Endodermal cell (in vitro differentiated cells): ENCODE results near the gene NKD2. TPM values are rescaled to one million over a fixed set of nuclear protein-coding genes. Genes with fewer than 3 reads are reported as not detected.

Experiments used
- DNase-seq: peaks from one replicate; pipeline ENCODE4 v3.0.0-alpha.2; 2017
- H3K27ac ChIP-seq: 2 replicates; pipeline ENCODE4 v1.5.1; 2013; ENCODE audit warnings: mild to moderate bottlenecking, low read depth, low read length, moderate library complexity
- H3K27me3 ChIP-seq: 2 replicates; pipeline ENCODE4 v1.6.1; 2013; ENCODE audit warnings: mild to moderate bottlenecking, low read length, moderate library complexity; ENCODE audit not compliant: insufficient read depth, control insufficient read depth, poor library complexity, severe bottlenecking
- H3K36me3 ChIP-seq: 2 replicates; pipeline ENCODE4 v1.7.0; 2013; ENCODE audit warnings: mild to moderate bottlenecking, low read length, moderate library complexity; ENCODE audit not compliant: control insufficient read depth, insufficient read depth
- H3K4me1 ChIP-seq: one replicate; pipeline ENCODE4 v1.7.0; 2013; ENCODE audit warnings: low read length; ENCODE audit not compliant: control insufficient read depth, insufficient read depth
- H3K4me3 ChIP-seq: 2 replicates; pipeline ENCODE4 v1.5.1; 2013; ENCODE audit warnings: mild to moderate bottlenecking, low read length, moderate library complexity
- H3K9ac ChIP-seq: 2 replicates; pipeline ENCODE4 v1.6.1; 2013; ENCODE audit warnings: mild to moderate bottlenecking, low read length, moderate library complexity; ENCODE audit not compliant: poor library complexity, severe bottlenecking; ENCODE audit errors: extremely low read depth
- H3K9me3 ChIP-seq: 2 replicates; pipeline ENCODE4 v1.6.1; 2013; ENCODE audit warnings: mild to moderate bottlenecking, low read length, moderate library complexity; ENCODE audit not compliant: control insufficient read depth
- H3K27ac Mint-ChIP-seq: 2 replicates; pipeline ENCODE4 v1.8.0; 2020; ENCODE audit warnings: mixed read lengths
- H3K27me3 Mint-ChIP-seq: 2 replicates; pipeline ENCODE4 v1.8.0; 2021; ENCODE audit warnings: mild to moderate bottlenecking, mixed read lengths; ENCODE audit not compliant: insufficient read depth
- H3K36me3 Mint-ChIP-seq: 2 replicates; pipeline ENCODE4 v1.8.0; 2020; ENCODE audit warnings: low read depth, mixed read lengths
- H3K4me1 Mint-ChIP-seq: 2 replicates; pipeline ENCODE4 v1.8.0; 2020; ENCODE audit warnings: mixed read lengths
- H3K4me3 Mint-ChIP-seq: 2 replicates; pipeline ENCODE4 v1.8.0; 2020; ENCODE audit warnings: mild to moderate bottlenecking, moderate library complexity, mixed read lengths
- H3K9me3 Mint-ChIP-seq: 2 replicates; pipeline ENCODE4 v1.8.0; 2020; ENCODE audit warnings: mild to moderate bottlenecking, mixed read lengths
- CTCF ChIP-seq: fragments of 200-600 bp; sonication (generic); conservative IDR thresholded peaks from 2 replicates; pipeline ENCODE4 v1.5.0; 2021; ENCODE audit warnings: antibody characterized with exemption, mild to moderate bottlenecking
- WGBS, 2 experiments: methylation state at CpG; one replicate each; pipeline versions ENCODE4 v1.1.5 to v1.1.7; 2013; ENCODE audit warnings: missing lambda C conversion rate in 2 of 2, mixed read lengths in 1 of 2; ENCODE audit not compliant: insufficient coverage in 1 of 2, insufficient read length in 1 of 2; 5-methylcytosine and 5-hydroxymethylcytosine counted together
- total RNA-seq, 2 donors: library from RNA; stranded (reverse); fragmentation: NEBNext Ultra II Directional in 1 of 2; extraction: Animal tissue kit (Norgen Biotek cat#: 25700) in 1 of 2; gene quantifications; 2 replicates in 1 of 2; 3 replicates in 1 of 2; pipeline ENCODE4 v1.2.1, GENCODE V29; 2021

The NKD2 gene
- total RNA-seq, 2 donors from 2014 or later = 11.2 to 13.9 TPM

GRCh38 chr5:1039210-1039548, 30.6 kb downstream of the NKD2 start:
- no peak for DNase-seq
- Mint-ChIP-seq H3K4me3 (no peak overlapping the region), H3K27me3 (no peaks in the 10 kb centered on the region), H3K27ac (no peak overlapping the region), H3K9me3 (peaks cover 48% of the 10 kb centered on the region), H3K36me3 (peaks cover 32% of the 10 kb centered on the region), H3K4me1 (no peaks in the 10 kb centered on the region)
- TF ChIP-seq CTCF = no peak
- Histone ChIP-seq H3K9me3 (no peaks in the 10 kb centered on the region), H3K4me1 (no peaks in the 10 kb centered on the region), H3K4me3 (no peak overlapping the region), H3K9ac (no peak overlapping the region), H3K27ac (no peak overlapping the region), H3K36me3 (no peaks in the 10 kb centered on the region), H3K27me3 (no peaks in the 10 kb centered on the region)
- WGBS, 2 experiments = 87 to 92% methylated on average over 8 to 16 of the region's 16 CpGs

- no peak for TF ChIP-seq CTCF
- Mint-ChIP-seq H3K4me1 (no peaks in the 10 kb centered on the region), H3K4me3 (no peak overlapping the region), H3K27ac (no peak overlapping the region), H3K36me3 (peaks cover 31% of the 10 kb centered on the region), H3K9me3 (peaks cover 54% of the 10 kb centered on the region), H3K27me3 (no peaks in the 10 kb centered on the region)
- Histone ChIP-seq H3K9ac (no peak overlapping the region), H3K27me3 (no peaks in the 10 kb centered on the region), H3K9me3 (no peaks in the 10 kb centered on the region), H3K4me3 (no peak overlapping the region), H3K4me1 (no peaks in the 10 kb centered on the region), H3K36me3 (no peaks in the 10 kb centered on the region), H3K27ac (no peak overlapping the region)
- 80 to 91% methylated on average over 5 to 16 of the region's 18 CpGs for WGBS, 2 experiments
- no peak for DNase-seq
These were observed 31.2 kb downstream of the NKD2 start for GRCh38 chr5:1039706-1040260.

GRCh38 chr5:1040571-1040970, 32.0 kb downstream of the NKD2 start:
- WGBS, 2 experiments = 93 to 96% methylated on average over 7 to 10 of the region's 10 CpGs
- H3K4me3 Mint-ChIP-seq = no peak overlapping the region
- H3K36me3 Mint-ChIP-seq = peaks cover 26% of the 10 kb centered on the region

More at GRCh38 chr5:1040571-1040970, 32.0 kb downstream of the NKD2 start:
- no peaks in the 10 kb centered on the region for H3K4me1 Mint-ChIP-seq
- no peaks in the 10 kb centered on the region for H3K27me3 ChIP-seq
- H3K27me3 Mint-ChIP-seq = no peaks in the 10 kb centered on the region
- H3K4me1 ChIP-seq = no peaks in the 10 kb centered on the region
- H3K36me3 ChIP-seq = no peaks in the 10 kb centered on the region
- DNase-seq = no peak
- no peak overlapping the region for H3K27ac Mint-ChIP-seq
- H3K9ac ChIP-seq = no peak overlapping the region
- TF ChIP-seq CTCF = no peak
- no peak overlapping the region for H3K4me3 ChIP-seq
- H3K27ac ChIP-seq = no peak overlapping the region
- H3K9me3 Mint-ChIP-seq = peaks cover 62% of the 10 kb centered on the region
- peaks cover under 1% of the 10 kb centered on the region for H3K9me3 ChIP-seq
